Measurements from ENCODE around the gene COG5. TPM values are rescaled to one million over a fixed set of nuclear protein-coding genes. Genes with fewer than 3 reads are reported as not detected.

COG5 gene
- total RNA-seq, 1 donor from 2014 or later = 39.6 TPM

DNA sequence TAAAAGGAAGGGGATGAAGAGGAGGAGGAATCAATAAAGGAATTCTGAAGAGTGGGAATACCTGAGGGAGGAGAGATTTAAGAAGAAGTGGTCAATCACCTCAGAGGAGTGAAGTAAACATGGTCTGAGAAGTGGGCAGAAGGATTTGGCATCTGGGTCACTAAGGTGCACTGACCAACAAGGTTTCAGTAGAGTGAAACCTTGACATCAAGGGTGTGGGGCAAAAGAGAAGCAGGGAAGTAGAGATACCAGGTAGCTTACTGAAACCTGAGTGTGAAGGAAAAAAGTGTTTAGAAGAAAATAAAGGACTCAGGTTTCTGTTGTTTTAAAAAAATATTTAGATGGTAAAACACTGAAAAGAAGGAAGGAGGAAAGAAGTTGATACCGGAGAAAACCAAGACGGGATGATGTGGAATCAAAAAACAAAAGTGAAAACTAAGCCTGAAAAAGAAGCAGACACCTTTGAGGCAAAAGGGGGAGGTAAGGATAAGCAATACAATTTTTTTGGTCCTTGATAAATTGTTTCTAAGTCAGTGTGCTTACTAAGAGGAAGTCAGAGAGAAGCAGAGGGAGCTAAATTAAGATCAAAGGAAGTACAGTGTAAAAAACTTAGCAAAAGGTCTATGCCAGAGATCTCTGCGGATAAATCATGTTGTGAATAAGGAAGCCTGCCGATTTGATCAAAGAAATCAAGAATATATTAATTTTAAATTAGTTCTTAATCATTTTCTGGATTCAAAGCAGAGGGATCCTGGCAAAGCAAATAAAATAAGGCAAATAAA lies 231.0 kb downstream of the COG5 start:
- no peaks in the 10 kb centered on the region for H3K27me3 ChIP-seq
- intact Hi-C loops (cut with DNase I) = no loop called here
- ATAC-seq = no peak
- no peaks in the 10 kb centered on the region for H3K4me1 ChIP-seq
- peaks cover 1% of the 10 kb centered on the region for H3K9me3 ChIP-seq
- no peak overlapping the region for H3K27ac ChIP-seq
- TF ChIP-seq, protein P1, sequence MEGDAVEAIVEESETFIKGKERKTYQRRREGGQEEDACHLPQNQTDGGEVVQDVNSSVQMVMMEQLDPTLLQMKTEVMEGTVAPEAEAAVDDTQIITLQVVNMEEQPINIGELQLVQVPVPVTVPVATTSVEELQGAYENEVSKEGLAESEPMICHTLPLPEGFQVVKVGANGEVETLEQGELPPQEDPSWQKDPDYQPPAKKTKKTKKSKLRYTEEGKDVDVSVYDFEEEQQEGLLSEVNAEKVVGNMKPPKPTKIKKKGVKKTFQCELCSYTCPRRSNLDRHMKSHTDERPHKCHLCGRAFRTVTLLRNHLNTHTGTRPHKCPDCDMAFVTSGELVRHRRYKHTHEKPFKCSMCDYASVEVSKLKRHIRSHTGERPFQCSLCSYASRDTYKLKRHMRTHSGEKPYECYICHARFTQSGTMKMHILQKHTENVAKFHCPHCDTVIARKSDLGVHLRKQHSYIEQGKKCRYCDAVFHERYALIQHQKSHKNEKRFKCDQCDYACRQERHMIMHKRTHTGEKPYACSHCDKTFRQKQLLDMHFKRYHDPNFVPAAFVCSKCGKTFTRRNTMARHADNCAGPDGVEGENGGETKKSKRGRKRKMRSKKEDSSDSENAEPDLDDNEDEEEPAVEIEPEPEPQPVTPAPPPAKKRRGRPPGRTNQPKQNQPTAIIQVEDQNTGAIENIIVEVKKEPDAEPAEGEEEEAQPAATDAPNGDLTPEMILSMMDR (IDR thresholded peaks at IDR 0.05) = no peak
- H3K4me3 ChIP-seq = no peak overlapping the region
- no peak for DNase-seq
- no peaks in the 10 kb centered on the region for H3K36me3 ChIP-seq

DNA sequence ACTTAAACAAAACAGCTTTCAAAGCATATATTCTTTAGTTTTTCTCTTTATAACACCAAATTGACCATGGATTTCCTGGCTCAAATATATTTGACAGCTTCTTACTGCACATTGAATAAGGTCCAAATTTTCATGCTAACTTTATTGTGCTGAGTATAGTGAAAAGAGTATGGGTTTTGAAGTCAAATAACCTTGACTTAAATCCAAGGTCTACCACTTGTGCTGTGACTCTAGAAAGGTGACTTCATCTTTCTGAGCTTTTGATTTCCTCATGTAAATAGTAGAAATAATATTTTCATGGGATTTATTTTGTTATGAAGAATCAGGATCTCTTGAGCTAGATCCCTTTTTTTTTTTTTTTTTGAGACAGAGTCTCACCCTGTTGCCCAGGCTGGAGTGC lies 233.2 kb downstream of the COG5 start:
- ATAC-seq = no peak
- TF ChIP-seq, protein P1 (IDR thresholded peaks at IDR 0.05) = no peak
- H3K4me3 ChIP-seq = no peak overlapping the region
- H3K27me3 ChIP-seq = no peaks in the 10 kb centered on the region
- intact Hi-C loops (cut with DNase I) = no loop called here
- H3K36me3 ChIP-seq = no peaks in the 10 kb centered on the region
- no peaks in the 10 kb centered on the region for H3K9me3 ChIP-seq
- no peak overlapping the region for H3K27ac ChIP-seq
- no peak for DNase-seq
- H3K4me1 ChIP-seq = no peaks in the 10 kb centered on the region

GRCh38 chr7:107327986-107328569 lies 235.6 kb downstream of the COG5 start:
- intact Hi-C loops (cut with DNase I) = no loop called here
- Histone ChIP-seq H3K27ac (no peak overlapping the region), H3K9me3 (no peaks in the 10 kb centered on the region), H3K27me3 (no peaks in the 10 kb centered on the region), H3K36me3 (peaks cover 5% of the 10 kb centered on the region), H3K4me3 (no peak overlapping the region), H3K4me1 (no peaks in the 10 kb centered on the region)
- TF ChIP-seq, protein P1 (IDR thresholded peaks at IDR 0.05) = no peak
- no peak for ATAC-seq
- no peak for DNase-seq

- intact Hi-C loops (cut with DNase I) = no loop called here
Measured at GRCh38 chr7:107326061-107326460, 237.7 kb downstream of the COG5 start.

GRCh38 chr7:107322015-107322414 lies 241.7 kb downstream of the COG5 start:
- Histone ChIP-seq H3K9me3 (no peaks in the 10 kb centered on the region), H3K4me1 (no peaks in the 10 kb centered on the region), H3K36me3 (peaks cover 5% of the 10 kb centered on the region), H3K27ac (no peak overlapping the region), H3K27me3 (no peaks in the 10 kb centered on the region), H3K4me3 (no peak overlapping the region)
- TF ChIP-seq, protein P1 (IDR thresholded peaks at IDR 0.05) = no peak
- intact Hi-C loops (cut with DNase I) = no loop called here
- no peak for DNase-seq
- no peak for ATAC-seq

More at GRCh38 chr7:107326061-107326460, 237.7 kb downstream of the COG5 start:
- Histone ChIP-seq H3K4me3 (no peak overlapping the region), H3K9me3 (no peaks in the 10 kb centered on the region), H3K27me3 (no peaks in the 10 kb centered on the region), H3K27ac (no peak overlapping the region), H3K4me1 (no peaks in the 10 kb centered on the region), H3K36me3 (peaks cover 5% of the 10 kb centered on the region)
- ATAC-seq = no peak
- no peak for DNase-seq
- TF ChIP-seq, protein P1 (IDR thresholded peaks at IDR 0.05) = no peak
